ENCODE measurements around the gene ZNF35.
"Not testable (repeated sequence)": the region's sequence is repeated elsewhere in the genome, so short reads cannot be mapped to it uniquely, and the experiment has no call there.

ZNF35 gene

DNA sequence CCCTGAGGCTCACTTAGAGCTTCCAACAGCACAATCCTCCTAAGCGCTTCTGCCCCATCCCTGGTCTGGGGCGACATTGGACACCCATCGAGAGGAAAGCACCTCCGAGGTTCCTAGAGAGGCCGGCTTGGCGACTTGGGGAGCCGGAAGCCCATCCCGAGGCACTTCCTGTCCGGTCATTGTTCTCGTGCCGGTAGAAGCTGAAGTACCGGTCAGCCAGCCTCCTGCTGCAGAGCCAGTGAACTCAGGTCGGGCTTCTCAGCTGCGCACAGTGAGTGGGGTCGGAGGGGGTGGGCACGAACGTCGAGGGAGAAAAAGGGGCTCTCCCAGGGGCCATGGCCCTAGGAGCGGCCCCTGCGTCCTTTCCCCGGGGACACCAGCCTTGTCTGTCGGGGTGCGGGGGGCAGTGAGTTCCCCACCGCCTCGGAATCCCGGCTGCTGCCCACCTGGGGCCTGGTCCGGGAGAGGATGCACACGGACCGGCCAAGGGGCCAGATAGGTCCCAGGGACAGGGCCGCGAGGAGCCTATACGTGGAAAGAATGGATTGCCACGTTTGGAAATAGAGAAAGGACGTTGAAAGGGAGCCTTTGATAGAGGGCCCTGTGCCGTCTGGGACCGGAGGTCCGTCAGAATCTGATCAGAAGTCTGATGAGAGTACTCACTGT lies at the start of gene ZNF35:
Gene ZNF35 (plus strand): TSS at position 169 of the 666 bp plus-strand sequence. CDS start 2,336 bp downstream, outside the sequence.
- peak; percentile 95 for DNase-seq (ENCODE audit: low spot score)

DNA sequence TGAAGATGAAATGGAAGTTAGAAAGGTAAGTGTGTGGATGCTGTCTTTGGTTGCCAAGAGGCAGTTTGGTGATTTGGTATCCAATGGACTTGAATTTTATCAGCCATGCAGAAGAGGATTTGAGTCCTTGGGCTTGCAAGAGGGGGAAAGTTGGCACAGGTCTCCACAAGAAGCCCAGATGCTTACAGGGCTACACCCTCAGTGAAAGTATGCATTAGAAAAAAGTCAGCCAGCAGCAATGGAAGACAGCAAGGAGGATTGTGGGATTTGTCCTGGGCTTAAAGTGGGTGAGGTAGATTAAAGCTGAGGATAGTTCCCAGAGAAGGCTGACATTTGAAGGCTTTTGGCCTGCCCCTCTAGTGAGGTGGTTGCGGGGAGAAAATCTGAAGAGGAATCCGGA lies 46.8 kb upstream of the ZNF35 start:
- no peak for DNase-seq (ENCODE audit: low spot score)

DNA sequence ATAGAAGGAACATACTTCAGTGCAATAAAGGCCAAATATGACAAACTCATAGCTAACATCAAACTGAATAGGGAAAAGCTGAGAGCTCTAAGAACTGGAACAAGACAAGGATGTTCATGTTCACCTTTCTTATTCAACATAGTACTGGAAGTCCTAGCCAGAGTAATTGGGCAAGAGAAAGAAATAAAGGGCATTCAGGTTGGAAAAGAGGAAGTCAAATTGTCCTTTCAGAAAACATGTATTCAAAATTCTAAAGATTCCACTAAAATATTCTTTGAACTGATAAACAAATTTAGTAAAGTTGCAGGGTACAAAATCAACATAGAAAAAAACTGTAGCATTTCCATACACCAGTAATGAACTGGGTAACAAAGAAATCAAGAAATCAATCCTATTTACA lies 35.9 kb upstream of the ZNF35 start:
- no peak for DNase-seq (ENCODE audit: low spot score)

DNA sequence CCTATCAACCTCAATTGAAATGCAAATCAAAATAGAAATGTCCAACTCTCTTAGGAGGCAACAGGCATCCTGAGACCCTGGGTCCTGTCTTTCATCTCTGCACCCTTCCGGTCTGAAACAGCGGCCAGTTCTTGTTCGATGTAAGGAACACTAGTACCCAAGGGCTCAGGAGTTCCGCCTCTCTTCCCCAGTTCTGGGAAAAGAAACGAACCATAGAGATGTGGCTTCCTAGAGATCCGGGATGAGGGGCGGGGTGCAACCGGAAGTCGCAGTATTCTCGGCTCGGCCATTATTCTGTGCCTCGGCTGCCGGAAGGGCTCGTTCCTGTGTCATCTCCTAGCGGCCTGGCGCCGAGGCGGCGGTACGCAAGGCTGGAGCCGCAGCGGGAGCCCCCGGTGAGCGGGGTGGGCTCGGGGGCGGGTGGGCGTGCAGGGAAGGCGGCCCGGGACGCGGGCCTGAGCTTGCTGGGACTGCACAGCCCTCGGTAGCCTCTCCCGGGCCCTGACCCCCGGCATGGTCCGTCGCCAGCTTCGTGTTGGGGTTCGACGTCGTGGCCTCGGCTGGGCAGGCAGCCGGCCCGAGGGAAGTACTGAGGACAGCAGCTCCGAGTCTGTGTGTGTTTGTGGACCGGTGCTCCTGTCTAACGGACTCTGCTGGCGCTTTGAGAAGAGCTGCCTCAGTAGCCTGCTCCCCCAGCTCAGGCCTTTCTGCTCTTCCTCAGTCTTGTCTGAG lies 23.6 kb upstream of the ZNF35 start, which contains the start of gene ZNF197:
Gene ZNF197 (plus strand): TSS at position 288 of the 732 bp plus-strand sequence. CDS start 4,119 bp downstream, outside the sequence.
- DNase-seq (ENCODE audit: low spot score): peak; percentile 95

DNA sequence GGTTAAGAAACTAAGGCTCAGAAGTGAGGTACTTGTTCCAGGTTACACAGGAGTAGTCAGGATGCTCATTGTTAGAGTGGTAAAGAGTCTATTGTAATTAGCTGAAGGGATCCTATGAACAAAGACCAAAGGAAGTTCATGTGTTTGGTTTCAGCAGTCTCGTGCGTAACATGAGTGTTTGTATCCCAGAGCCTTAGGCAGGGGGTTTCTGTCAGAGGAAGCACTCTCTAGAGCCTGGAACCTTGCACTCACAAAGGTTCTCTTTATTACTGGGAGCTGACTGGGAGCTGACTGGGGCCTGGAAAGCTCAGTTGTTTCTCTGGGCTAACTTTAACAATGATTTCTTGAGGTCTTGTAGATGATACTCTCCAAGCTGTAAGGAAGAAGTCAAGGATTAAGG lies 19.8 kb upstream of the ZNF35 start:
- no peak for DNase-seq (ENCODE audit: low spot score)

DNA sequence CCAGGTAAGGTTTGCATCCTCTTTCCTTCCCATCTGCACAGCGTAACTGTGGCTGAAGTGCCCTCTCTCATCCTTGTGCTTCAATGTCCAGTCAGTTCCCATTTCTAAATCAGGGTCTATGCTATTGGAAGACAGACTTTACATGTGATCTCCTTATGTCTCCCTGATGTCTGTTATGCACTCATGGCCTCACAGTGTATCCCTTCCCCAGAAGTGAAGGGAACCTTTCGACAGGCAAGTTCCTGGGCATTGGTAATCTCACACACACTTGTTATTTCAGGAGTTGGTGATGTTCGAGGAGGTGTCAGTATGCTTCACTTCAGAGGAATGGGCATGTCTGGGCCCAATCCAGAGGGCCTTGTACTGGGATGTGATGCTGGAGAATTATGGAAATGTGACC lies 16.3 kb upstream of the ZNF35 start:
- DNase-seq (ENCODE audit: low spot score): no peak

DNA sequence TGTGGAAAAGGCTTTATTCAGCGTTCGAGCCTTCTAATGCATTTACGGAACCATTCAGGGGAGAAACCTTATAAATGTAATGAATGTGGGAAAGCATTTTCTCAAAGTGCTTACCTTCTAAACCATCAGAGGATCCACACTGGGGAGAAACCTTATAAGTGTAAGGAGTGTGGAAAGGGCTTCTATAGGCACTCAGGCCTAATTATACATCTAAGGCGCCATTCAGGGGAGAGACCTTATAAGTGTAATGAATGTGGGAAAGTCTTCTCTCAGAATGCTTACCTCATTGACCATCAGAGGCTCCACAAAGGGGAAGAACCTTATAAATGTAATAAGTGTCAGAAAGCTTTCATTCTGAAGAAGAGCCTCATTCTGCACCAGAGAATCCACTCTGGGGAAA lies 6.2 kb upstream of the ZNF35 start:
- no peak for DNase-seq (ENCODE audit: low spot score)

DNA sequence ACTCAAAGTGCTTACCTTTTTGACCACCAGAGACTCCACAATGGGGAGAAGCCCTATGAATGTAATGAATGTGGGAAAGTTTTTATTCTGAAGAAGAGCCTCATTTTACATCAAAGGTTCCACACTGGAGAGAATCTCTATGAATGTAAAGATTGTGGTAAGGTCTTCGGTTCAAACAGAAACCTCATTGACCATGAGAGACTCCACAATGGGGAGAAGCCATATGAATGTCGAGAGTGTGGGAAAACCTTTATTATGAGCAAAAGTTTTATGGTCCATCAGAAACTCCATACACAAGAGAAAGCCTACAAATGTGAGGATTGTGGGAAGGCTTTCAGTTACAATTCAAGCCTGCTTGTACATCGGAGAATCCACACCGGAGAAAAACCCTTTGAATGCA lies 5.5 kb upstream of the ZNF35 start:
- no peak for DNase-seq (ENCODE audit: low spot score)

DNA sequence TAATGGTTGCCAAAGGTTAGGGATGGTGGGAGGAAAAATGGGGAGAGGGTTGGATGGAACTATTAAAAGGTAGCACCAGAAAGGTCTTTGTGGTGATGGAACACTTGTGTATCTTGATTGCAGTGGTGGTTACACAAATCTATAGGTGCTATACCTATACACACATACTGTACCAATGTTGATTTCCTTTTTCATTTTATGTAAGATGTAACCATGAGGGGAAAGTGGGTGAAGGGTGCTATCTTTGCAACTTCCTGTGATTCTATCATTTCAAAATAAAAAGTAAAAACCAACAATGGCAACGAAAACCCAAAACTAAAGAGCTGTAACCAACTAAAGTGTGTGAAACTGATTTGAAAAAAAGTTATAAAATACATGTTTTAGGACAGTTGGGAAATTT lies 761 bp upstream of the ZNF35 start:
- no peak for DNase-seq (ENCODE audit: low spot score)

DNA sequence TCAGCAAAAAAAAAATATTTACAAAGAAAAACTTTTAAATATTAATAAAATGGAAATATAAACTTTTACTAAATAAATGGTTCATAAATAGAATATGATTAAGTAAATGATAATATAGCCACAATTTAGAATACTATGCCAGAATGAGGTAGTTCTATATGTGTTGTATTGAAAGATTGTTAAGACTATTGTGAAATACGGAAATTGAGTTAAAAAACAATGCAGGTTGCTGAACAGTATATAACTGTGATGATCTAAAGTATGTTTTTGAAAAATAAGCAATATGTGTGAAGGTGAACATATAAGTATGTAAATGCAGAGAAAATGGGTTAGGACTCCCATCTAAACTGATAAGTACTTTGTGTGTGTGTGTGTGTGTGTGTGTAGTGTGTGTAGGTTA lies 1.2 kb downstream of the ZNF35 start:
- no peak for DNase-seq (ENCODE audit: low spot score)

DNA sequence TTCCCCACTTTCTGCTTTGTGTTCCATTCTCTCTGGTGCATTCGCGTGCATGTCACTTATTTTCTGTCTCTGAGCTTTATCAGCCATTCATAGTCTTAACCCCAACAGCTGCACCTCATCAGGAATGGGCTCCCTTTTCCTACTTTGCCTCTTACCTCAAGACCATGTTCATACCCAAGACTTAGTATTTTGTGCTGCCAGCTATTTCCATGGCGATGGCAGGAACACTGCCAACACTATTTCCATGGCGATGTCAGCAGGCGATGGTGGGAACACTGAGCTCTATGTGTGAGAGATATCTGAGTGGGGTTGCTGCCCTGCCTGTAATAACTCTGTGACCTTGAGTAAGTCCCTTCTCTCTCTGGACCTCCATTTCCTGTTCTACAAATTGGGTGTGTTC lies 5.5 kb downstream of the ZNF35 start:
- DNase-seq (ENCODE audit: low spot score): no peak

DNA sequence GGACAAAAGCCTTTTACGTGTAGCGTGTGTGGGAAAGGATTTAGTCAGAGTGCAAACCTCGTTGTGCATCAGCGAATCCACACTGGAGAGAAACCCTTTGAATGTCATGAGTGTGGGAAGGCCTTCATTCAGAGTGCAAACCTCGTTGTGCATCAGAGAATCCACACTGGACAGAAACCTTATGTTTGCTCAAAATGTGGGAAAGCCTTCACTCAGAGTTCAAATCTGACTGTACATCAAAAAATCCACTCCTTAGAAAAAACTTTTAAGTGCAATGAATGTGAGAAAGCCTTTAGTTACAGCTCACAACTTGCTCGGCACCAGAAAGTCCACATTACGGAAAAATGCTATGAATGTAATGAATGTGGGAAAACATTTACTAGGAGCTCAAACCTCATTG lies 10.5 kb downstream of the ZNF35 start:
- no peak for DNase-seq (ENCODE audit: low spot score)

DNA sequence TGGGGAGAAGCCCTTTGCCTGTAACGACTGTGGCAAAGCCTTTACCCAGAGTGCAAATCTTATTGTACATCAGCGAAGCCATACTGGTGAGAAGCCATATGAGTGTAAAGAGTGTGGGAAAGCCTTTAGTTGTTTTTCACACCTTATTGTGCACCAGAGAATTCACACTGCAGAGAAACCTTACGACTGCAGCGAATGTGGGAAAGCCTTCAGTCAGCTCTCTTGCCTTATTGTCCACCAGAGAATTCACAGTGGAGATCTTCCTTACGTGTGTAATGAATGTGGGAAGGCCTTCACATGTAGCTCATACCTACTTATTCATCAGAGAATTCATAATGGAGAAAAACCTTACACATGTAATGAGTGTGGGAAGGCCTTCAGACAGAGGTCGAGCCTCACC lies 10.9 kb downstream of the ZNF35 start:
- no peak for DNase-seq (ENCODE audit: low spot score)

DNA sequence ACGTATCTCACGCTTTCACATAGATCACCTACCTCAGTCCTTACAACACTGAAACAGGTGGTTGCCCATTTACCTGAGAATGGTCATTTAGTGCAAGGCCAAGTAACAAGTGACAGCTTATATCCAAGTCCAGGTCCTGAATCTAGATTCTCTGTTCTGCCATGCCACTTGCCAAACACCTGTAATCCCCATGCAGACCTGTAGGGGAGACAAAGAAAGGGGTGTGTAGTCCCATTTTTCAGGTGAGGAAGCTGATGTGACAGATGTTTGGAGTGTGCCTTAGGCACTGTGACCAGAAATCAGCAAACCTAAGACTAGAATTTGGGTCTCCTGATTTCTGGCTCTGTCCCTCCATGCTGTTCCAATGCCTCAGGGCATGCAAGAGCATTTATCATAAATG lies 12.7 kb downstream of the ZNF35 start:
- DNase-seq (ENCODE audit: low spot score): no peak

DNA sequence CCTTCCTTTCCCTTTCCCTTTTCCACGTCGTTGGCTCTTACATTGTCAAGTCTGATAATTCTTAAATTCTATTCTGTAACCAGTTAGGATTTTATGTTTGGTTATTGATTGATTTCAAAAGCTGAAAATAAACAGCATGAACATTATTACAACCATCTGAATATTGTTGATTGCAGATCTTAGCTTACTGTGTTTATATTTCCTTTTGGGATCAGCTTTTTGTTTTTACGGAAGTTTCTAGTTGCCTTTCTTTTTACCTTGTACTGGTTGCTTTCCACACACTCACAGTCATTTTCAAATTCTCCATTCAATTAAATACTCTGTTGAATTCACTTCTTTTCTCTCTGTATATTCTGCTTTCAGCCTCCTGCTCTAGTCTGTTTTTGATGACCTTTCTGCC lies 16.6 kb downstream of the ZNF35 start:
- DNase-seq (ENCODE audit: low spot score): no peak

DNA sequence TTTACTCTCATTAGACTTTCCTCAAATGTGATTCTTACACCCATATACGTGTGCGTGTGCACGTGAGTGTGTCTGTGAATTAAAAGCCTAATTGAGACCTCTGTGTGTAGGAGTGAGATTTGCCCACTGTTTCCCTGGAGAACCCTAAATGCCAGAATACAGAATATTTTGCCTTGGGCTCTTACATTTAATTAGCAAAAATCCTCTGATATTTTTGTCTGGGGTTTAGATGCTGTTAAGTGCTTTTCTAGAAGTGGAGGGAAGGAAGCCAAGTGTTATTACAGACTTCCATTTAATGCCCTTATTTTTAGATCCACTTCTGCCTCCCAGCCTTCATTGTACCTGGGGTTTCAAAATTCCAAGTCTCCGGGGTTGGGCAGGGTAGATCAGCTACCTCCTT lies 17.8 kb downstream of the ZNF35 start:
- DNase-seq (ENCODE audit: low spot score): no peak

DNA sequence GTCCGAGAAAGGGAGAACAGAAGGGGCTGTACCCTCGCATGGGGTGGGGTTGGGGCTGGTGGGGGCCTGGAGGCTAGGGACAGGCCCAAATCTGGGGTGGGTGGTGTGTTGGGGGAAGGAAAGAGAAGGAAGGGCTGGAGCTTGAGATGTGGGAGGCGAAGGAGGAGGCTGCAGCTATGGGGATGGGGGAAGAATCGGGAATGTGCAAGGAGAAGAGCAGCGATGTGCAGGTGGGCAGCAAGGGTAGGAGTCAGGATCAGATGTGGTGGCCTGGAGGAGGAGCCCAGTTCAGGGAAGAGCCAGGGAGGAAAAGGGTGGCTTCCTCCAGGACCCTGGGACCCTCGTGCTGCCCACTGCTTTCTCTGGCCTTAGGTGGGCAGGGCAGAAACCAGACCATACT lies 21.2 kb downstream of the ZNF35 start:
- no peak for DNase-seq (ENCODE audit: low spot score)

DNA sequence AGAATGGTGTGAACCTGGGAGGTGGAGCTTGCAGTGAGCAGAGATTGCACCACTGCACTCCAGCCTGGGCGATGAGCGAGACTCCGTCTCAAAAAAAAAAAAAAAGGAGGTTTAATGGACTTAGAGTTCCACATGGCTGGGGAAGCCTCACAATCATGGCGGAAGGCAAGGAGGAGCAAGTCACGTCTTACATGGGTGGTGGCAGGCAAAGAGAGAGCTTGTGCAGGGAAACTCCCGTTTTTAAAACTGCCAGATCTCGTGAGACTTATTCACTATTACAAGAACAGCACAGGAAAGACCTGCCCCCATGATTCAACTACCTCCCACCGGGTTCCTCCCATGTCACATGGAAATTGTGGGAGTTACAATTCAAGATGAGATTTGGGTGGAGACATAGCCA lies 24.9 kb downstream of the ZNF35 start:
- DNase-seq (ENCODE audit: low spot score): not testable (repeated sequence)

DNA sequence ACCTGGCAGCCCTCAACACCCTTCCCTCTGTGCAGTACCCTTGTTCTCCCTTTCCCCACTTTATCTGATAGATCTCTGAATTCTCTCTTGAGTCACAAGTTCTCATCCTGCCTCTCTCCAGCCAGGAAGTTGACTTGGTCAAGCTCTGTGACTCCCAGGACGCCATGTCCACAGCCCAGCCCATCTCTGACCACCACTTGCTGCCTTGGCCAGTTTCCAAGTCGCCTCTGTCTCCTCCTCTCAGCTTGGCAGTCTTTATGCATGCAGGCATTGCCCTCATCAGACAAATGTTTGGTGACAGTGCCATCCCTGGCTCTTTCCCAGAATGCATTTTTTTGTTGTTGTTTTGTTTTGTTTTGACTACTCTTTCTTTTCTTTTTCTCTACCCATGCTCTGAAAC lies 25.7 kb downstream of the ZNF35 start:
- no peak for DNase-seq (ENCODE audit: low spot score)

DNA sequence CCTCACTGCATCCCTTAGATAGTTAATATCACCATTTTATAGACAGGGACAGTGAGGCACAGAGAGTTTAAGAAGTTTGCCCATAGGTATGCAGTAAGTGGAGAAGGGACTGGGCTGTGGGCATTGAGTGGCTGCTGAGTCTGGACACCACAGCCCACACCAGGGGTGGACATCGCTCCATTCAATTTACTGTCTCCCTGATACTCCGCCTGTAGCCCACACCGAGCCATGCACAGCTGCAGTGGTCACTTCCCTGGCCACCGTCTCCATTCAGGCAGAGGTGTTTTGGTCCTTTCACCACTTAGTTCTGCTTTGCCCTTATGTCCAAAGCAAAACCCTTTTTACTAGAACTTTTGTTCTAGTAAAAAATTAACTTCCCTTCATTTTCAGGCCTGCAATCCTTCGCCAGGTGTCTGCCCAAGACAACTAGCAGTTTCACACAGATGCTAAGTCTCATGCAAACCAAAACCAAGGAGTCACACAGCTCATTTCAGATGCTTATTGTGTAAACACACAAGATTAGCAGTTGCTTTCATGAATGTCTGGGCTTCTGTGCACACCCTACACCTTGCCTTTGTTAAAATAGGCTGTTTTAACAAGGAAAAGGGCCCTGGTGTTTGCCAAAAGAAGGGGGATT lies 30.1 kb downstream of the ZNF35 start:
- no peak for DNase-seq (ENCODE audit: low spot score)

DNA sequence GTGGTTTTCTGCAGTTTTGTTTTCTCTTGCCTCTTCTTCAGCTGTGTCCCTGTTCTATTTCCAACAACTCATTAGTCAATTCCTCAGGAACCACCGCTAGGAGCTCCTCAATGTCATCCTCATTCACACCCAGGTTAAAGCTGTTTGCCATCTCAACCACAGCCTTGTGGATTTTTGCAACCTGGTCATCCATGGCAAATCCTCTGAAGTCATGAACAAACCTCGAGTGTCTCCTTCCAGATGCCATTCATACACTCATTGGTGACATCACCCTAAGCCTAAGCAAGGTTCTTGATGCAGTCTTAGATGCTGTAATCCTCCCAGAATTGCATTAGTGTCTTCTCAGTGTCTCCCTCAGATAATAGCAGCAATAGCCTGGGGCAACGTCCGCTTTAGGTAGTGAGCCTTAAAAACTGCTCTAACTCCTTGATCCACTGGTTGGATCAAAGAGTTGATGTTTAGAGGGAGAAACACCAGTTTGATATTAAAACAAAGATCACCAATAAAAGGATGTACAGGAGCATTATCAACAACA lies 32.5 kb downstream of the ZNF35 start:
- no peak for DNase-seq (ENCODE audit: low spot score)

DNA sequence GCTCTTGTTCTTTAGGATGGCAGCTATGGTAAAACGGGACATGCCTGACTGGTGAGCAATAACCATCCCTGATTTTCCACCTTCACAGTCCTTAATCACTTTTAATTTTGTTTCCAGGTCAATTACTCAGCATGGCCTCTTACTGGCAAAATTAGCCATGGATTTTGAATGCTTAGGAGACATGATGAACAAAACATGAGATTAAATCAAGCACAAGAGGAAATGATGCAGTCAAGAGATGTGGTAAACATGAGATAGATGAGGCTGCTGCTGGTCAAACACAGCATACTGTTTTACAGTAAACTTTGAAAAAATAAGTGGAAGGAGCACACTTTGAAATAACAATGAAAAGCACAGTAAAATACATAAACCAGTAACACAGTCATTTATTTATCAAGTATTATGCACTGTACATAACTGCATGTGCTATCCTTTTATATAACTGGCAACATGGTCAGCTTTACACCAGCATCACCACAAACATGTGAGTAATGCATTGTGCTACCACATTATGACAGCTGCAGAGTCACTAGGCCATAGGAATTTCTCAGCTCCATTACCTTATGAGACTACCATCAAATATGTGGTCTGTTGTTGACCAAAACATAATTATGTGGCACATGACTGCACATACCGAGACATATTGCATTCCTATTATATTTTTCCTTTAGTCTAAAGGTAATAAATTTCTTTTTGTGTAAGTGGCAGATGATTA lies 33.8 kb downstream of the ZNF35 start:
- DNase-seq (ENCODE audit: low spot score): peak; percentile 22
